ENCODE data around the gene DNAJC5.
"Not testable (repeated sequence)": the region's sequence is repeated elsewhere in the genome, so short reads cannot be mapped to it uniquely, and the experiment has no call there.

The DNAJC5 gene

DNA sequence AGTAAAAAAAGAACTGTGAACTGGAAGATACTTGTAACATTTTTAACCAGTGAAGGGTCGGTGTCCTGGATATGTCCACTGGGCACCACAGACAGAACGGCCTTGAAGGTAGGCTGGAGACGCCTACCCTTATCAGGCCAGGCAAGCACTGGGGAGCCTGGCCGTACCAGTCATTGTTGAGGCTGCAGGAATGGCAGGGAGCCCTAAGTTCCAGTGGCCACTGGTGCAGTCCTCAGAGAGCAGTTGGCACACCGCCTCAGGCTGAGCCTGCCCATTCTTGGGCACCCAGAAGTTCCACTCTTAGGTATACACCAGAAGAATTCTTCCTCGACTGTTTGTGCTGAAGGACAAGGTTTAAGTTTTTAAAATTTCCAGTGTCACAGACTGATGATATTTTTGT, 20.5 kb downstream of the DNAJC5 start:
- DNase-seq: no peak

- DNase-seq: not testable (repeated sequence)
Observed at GRCh38 chr20:63916371-63916939, 21.5 kb downstream of the DNAJC5 start.

- no peak for DNase-seq
Observed at GRCh38 chr20:63917811-63918210, 22.9 kb downstream of the DNAJC5 start.

DNA sequence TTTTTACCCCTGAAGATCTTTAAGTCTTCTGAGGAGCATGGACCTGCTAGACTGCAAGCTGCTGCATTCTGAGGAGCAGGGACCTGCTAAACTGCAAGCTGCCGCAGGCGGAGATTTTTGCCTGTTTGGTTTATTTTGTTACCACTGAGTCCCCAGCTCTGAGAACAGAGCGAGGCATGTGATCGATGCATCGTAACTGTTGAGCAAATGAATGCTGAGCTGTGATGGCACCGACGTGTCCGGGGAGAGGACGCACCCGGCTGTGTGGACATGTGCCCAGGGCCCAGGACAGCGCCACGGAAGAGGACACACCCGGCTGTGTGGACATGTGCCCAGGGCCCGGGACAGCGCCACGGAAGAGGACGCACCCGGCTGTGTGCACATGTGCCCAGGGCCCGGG, 24.2 kb downstream of the DNAJC5 start:
- no peak for DNase-seq

- no peak for DNase-seq
Observed at GRCh38 chr20:63920226-63920625, 25.3 kb downstream of the DNAJC5 start.

GRCh38 chr20:63923651-63924050, 28.7 kb downstream of the DNAJC5 start:
- no peak for DNase-seq

DNA sequence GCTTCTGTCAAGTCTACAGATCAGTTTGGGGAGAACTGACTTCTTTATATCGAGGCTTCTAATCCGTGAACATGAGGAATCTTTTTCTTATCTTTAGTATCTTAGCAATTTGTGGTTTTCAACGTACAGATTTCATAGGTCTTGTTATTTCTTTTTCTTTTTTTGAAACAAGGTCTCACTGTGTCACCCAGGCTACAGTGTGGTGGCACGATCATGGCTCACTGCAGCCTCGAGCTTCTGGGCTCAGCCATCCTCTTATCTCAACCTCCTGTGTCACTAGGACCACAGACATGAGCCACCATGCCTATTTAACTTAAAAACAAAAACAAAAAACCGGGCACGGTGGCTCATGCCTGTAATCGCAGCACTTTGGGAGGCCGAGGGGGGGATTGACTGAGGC, 29.3 kb downstream of the DNAJC5 start:
- DNase-seq: no peak

DNA sequence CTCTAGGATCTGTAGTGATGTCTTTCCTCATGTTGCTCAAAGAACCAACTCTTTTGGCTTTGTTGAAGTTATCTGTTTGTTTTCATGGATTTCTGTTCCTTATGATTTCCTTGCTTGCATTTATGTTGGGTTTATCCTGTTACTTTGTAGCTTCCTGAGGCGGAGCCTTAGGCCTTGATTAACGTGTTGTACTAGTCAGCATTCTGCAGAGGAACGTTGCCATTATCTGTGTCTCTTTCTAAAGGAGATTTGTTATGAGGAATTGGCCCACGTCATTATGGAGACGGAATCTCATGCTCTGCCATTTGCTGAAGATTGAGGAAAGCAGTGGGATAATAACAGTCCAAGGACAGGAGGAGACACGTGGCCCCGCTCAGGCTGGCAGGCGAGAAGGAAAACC, 31.4 kb downstream of the DNAJC5 start:
- no peak for DNase-seq

DNA sequence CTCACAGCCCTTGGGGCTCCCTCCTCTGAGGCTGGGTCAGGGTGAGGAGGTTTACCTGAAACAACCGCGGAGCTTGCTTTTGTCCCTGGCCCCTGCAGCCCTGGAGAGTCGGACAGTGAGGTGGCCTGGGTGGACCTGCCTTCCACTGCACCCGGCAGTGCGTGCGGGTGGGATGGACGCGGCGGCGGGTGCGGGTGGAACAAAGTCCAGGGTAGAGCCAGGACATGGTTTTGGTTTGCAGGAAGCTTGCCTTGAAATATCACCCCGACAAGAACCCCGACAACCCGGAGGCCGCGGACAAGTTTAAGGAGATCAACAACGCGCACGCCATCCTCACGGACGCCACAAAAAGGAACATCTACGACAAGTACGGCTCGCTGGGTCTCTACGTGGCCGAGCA, 34.1 kb downstream of the DNAJC5 start:
- DNase-seq: no peak

GRCh38 chr20:63929473-63929883, 34.6 kb downstream of the DNAJC5 start:
- not testable (repeated sequence) for DNase-seq

- DNase-seq: no peak
Observed at GRCh38 chr20:63930971-63931553, 36.1 kb downstream of the DNAJC5 start.

DNA sequence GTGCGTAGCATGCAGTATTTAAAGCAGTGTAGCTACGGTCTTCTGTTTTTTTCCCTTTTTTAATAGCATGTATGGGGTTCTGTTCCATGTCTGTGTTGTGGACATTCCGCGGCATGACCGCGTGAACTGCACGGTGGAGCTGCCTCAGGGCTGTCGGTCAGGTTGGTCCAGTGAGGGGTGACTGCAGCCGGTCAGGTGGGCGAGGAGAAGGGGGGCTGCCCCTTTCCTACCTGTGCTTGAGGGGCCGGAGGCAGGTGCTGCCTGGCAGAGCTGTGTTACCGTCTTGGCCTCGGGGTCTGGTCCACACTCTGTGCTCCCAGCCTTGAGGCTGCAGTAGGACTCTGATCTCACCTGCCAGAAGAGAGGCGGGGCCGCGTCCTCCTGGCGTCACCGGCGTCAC, 36.8 kb downstream of the DNAJC5 start:
- no peak for DNase-seq

DNA sequence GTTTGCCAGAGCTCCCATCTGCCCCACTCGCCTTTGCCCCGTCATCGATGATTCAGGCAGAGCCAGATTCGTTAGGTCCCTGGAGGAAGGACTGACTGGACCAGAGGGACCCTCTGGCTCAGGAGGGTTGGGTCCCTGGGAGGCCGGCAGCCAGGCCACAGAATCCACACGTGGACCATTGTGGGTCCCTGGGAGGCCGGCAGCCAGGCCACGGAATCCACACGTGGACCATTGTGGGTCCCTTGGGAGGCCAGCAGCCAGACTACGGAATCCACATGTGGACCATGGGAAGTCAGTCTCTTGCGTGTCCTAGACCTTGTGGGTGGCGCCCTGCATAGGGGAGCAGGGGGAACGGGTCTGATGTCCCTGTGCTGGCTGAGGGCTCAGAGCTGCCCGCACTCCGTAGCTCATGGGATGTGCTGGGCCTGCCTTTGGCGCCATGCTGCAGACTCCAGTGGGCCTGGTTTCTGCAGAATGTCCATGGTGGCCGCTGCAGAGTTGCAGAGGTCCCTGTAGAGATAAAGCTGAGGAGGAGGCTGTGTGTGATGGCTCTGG, 37.8 kb downstream of the DNAJC5 start:
- no peak for DNase-seq

- DNase-seq: no peak
Observed at GRCh38 chr20:63933646-63934045, 38.7 kb downstream of the DNAJC5 start.

DNA sequence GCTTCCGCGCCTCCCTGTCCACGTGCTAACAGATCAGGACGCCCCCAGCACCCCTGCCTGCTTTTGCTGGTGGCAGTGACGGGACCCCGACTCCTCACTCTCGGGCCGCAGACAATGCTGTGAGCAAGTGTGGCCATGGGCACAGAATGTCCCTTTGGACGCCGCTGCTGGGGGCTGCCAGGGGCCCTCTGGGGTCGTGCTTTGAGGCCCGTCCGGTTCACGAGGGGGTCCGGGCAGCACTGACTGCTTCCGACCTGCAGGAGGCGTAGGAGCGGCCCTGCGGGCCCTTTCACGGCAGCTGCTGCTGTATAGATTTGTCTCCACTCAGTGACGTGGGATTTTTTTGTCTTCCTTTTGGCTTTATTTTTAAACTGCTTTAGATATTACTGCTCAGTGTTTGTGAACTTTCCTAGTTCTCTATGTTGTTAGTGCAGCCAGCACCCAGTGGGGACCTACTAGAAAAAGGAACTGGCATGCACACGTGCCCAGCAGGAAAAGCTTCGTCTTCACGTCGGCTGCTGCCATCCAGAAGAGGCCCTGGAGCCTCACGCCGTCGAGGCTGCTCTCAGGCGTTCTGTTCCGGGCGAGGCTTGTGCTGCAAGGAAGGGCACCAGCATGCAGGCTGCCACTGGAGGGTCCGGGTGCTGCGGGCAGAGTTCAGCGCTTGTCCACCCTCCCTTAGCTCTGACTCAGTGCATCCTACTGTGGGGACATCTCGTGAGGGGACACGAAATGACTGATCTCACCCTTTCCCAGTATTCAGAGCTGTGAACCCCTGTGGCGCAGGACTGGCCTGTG, 39.5 kb downstream of the DNAJC5 start:
- DNase-seq: no peak

- DNase-seq: no peak
Observed at GRCh38 chr20:63935447-63935846, 40.5 kb downstream of the DNAJC5 start.

GRCh38 chr20:63937596-63937995, 42.7 kb downstream of the DNAJC5 start:
- DNase-seq: no peak

- DNase-seq: no peak
Observed at GRCh38 chr20:63939061-63939935, 44.4 kb downstream of the DNAJC5 start.

GRCh38 chr20:63940071-63940471, 45.1 kb downstream of the DNAJC5 start:
- DNase-seq: no peak

GRCh38 chr20:63940472-63941266, 45.7 kb downstream of the DNAJC5 start:
- no peak for DNase-seq

- no peak for DNase-seq
Observed at GRCh38 chr20:63941282-63942081, 46.6 kb downstream of the DNAJC5 start.
